ENCODE measurements around the gene SETDB1. TPM values are rescaled to one million over a fixed set of nuclear protein-coding genes. Genes with fewer than 3 reads are reported as not detected.
A peak's percentile ranks its signal among the peaks of the same experiment; 100 is the strongest.

SETDB1 gene
- total RNA-seq, 4 donors from 2014 or later, result 19.5 to 59.7 (median 39.2) TPM

GRCh38 chr1:150973258-150973835 is 47.2 kb downstream of the SETDB1 start:
- in situ Hi-C loops (cut with MboI; ENCODE audit: low pct_ligation_motif_present in 1 of 4, low pct_unique_long_range_greater_than_20kb in 1 of 4, low sequenced_read_pairs in 3 of 4) (no loop called here), intact Hi-C loops (cut with DNase I; ENCODE audit: low total_unique reads) (no loop called here)
- 12% methylated on average over 14 of the region's 15 CpGs; no CpG with 5 or more reads in 1 of the 2 donors for WGBS, 2 donors (ENCODE audit: low coverage in 1 of 2)

GRCh38 chr1:150973836-150974579 is 47.8 kb downstream of the SETDB1 start:
- Histone ChIP-seq H3K4me1 (peaks cover 34 to 54% (median 53%) of the 10 kb centered on the region in 4 donors), H3K9me3 (no peaks in the 10 kb centered on the region), H3K4me3 (peak overlapping the region; percentile 55 to 94 (median 68)), H3K27me3 (no peaks in the 10 kb centered on the region), H3K27ac (peak overlapping the region; percentile 92 to 98 (median 96)), H3K36me3 (no peaks in the 10 kb centered on the region)
- in situ Hi-C loops (cut with MboI; ENCODE audit: low pct_ligation_motif_present in 1 of 4, low pct_unique_long_range_greater_than_20kb in 1 of 4, low sequenced_read_pairs in 3 of 4), result no loop called here
- intact Hi-C loops (cut with DNase I; ENCODE audit: low total_unique reads), result no loop called here
- 0% methylated on average over 30 of the region's 67 CpGs; no CpG with 5 or more reads in 1 of the 2 donors for WGBS, 2 donors (ENCODE audit: low coverage in 1 of 2)
- no peak for TF ChIP-seq EP300 (IDR thresholded peaks at IDR 0.05; ENCODE audit: low read depth)
- no peak for TF ChIP-seq POLR2AphosphoS5 (IDR thresholded peaks at IDR 0.05)
- TF ChIP-seq POLR2A (IDR thresholded peaks at IDR 0.05), result no peak
- TF ChIP-seq CTCF (IDR thresholded peaks at IDR 0.05), result no peak
- DNase-seq, result peak; percentile 56

More at GRCh38 chr1:150973258-150973835, 47.2 kb downstream of the SETDB1 start:
- Histone ChIP-seq H3K9me3 (no peaks in the 10 kb centered on the region), H3K36me3 (peaks cover 0 to 6% (median 2%) of the 10 kb centered on the region in 4 donors), H3K4me3 (peak overlapping the region; percentile 55 to 94 (median 68)), H3K4me1 (peaks cover 30 to 54% (median 52%) of the 10 kb centered on the region in 4 donors), H3K27me3 (no peaks in the 10 kb centered on the region), H3K27ac (peak overlapping the region; percentile 92 to 98 (median 96))
- TF ChIP-seq POLR2A (IDR thresholded peaks at IDR 0.05) (no peak), EP300 (IDR thresholded peaks at IDR 0.05; ENCODE audit: low read depth) (no peak), CTCF (IDR thresholded peaks at IDR 0.05) (no peak), POLR2AphosphoS5 (IDR thresholded peaks at IDR 0.05) (no peak)
- peak; percentile 20 for DNase-seq

GRCh38 chr1:150974580-150975478 is 48.7 kb downstream of the SETDB1 start, which contains the start of gene CERS2:
CERS2 (minus strand) TSS chr1:150974835; CDS start chr1:150969090, 5,745 bp downstream.
- Histone ChIP-seq H3K36me3 (no peaks in the 10 kb centered on the region), H3K27me3 (no peaks in the 10 kb centered on the region), H3K9me3 (no peaks in the 10 kb centered on the region), H3K4me3 (peak within 1 kb of the TSS; percentile 55 to 94 (median 72)), H3K4me1 (peaks cover 37 to 61% (median 59%) of the 10 kb centered on the region in 4 donors), H3K27ac (peak within 1 kb of the TSS; percentile 92 to 98 (median 96))
- TF ChIP-seq POLR2AphosphoS5 (IDR thresholded peaks at IDR 0.05) (peak; percentile 11 to 45 (median 39)), CTCF (IDR thresholded peaks at IDR 0.05) (no peak)
- peak; percentile 88 for DNase-seq
- in situ Hi-C loops (cut with MboI; ENCODE audit: low pct_ligation_motif_present in 1 of 4, low pct_unique_long_range_greater_than_20kb in 1 of 4, low sequenced_read_pairs in 3 of 4) (no loop called here), intact Hi-C loops (cut with DNase I; ENCODE audit: low total_unique reads) (no loop called here)
- WGBS, 2 donors (ENCODE audit: low coverage in 1 of 2), result 16% methylated on average over 66 of the region's 106 CpGs; no CpG with 5 or more reads in 1 of the 2 donors

Measured in transverse colon (tissue), 4 donors.